Mucosa of rectum (tissue), 2 donors: ENCODE results near the gene RAB1A.

ENCODE experiments used
- H3K27ac ChIP-seq, 2 donors: one replicate each; pipeline ENCODE4 v1.7.0; 2013; ENCODE audit warnings: inconsistent platforms in 2 of 2, low read depth in 2 of 2, low read length in 2 of 2
- H3K27me3 ChIP-seq, 2 donors: one replicate each; pipeline ENCODE4 v1.7.0; 2013; ENCODE audit warnings: low read length in 2 of 2; ENCODE audit not compliant: control insufficient read depth in 2 of 2, insufficient read depth in 2 of 2
- H3K36me3 ChIP-seq, 2 donors: one replicate each; pipeline ENCODE4 v1.7.0; 2013; ENCODE audit warnings: low read length in 2 of 2; ENCODE audit not compliant: control insufficient read depth in 2 of 2, insufficient read depth in 2 of 2
- H3K4me1 ChIP-seq, 2 donors: one replicate each; pipeline ENCODE4 v1.7.0; 2013; ENCODE audit warnings: low read length in 2 of 2, mild to moderate bottlenecking in 1 of 2; ENCODE audit not compliant: control insufficient read depth in 2 of 2, insufficient read depth in 2 of 2
- H3K4me3 ChIP-seq, 2 donors: one replicate each; pipeline ENCODE4 v1.7.0; 2013; ENCODE audit warnings: low read length in 2 of 2
- H3K9ac ChIP-seq, 2 donors: one replicate each; pipeline ENCODE4 v1.7.0; 2013; ENCODE audit warnings: low read length in 2 of 2, low read depth in 1 of 2, mild to moderate bottlenecking in 1 of 2
- H3K9me3 ChIP-seq, 2 donors: one replicate each; pipeline ENCODE4 v1.7.0; 2013; ENCODE audit warnings: low read length in 2 of 2; ENCODE audit not compliant: control insufficient read depth in 2 of 2
- donor health status: healthy.
- donor health status: Normal muscosa, but diverticular disease.

The RAB1A gene

GRCh38 chr2:65075605-65076344 is 54.1 kb downstream of the RAB1A start:
- H3K36me3 ChIP-seq, result peaks cover 45 to 52% of the 10 kb centered on the region in 2 donors
- H3K9ac ChIP-seq, result peak overlapping the region; percentile 10 to 25

GRCh38 chr2:65075176-65075575 is 54.7 kb downstream of the RAB1A start:
- Histone ChIP-seq H3K4me3 (no peak overlapping the region), H3K27me3 (no peaks in the 10 kb centered on the region), H3K4me1 (peaks cover 23 to 28% of the 10 kb centered on the region in 2 donors), H3K36me3 (peaks cover 50 to 51% of the 10 kb centered on the region in 2 donors), H3K27ac (peak overlapping the region; percentile 71 to 81), H3K9ac (no peak overlapping the region), H3K9me3 (no peaks in the 10 kb centered on the region)

More at GRCh38 chr2:65075605-65076344, 54.1 kb downstream of the RAB1A start:
- H3K27me3 ChIP-seq, result no peaks in the 10 kb centered on the region
- H3K9me3 ChIP-seq, result no peaks in the 10 kb centered on the region
- H3K4me1 ChIP-seq, result peaks cover 17 to 22% of the 10 kb centered on the region in 2 donors
- peak overlapping the region; percentile 1 to 30 for H3K4me3 ChIP-seq
- H3K27ac ChIP-seq, result peak overlapping the region; percentile 71 to 81

GRCh38 chr2:65073879-65074565 is 55.9 kb downstream of the RAB1A start:
- no peaks in the 10 kb centered on the region for H3K9me3 ChIP-seq
- no peaks in the 10 kb centered on the region for H3K27me3 ChIP-seq
- no peak overlapping the region for H3K9ac ChIP-seq
- H3K4me3 ChIP-seq, result no peak overlapping the region
- H3K4me1 ChIP-seq, result peaks cover 31 to 36% of the 10 kb centered on the region in 2 donors
- H3K36me3 ChIP-seq, result peaks cover 41 to 49% of the 10 kb centered on the region in 2 donors
- no peak overlapping the region for H3K27ac ChIP-seq

GRCh38 chr2:65072181-65072970 is 57.5 kb downstream of the RAB1A start:
- Histone ChIP-seq H3K4me3 (no peak overlapping the region), H3K27ac (no peak overlapping the region), H3K9me3 (no peaks in the 10 kb centered on the region), H3K4me1 (peaks cover 30 to 36% of the 10 kb centered on the region in 2 donors), H3K9ac (no peak overlapping the region), H3K27me3 (no peaks in the 10 kb centered on the region), H3K36me3 (peaks cover 33 to 41% of the 10 kb centered on the region in 2 donors)

- Histone ChIP-seq H3K27me3 (no peaks in the 10 kb centered on the region), H3K36me3 (peaks cover 30 to 41% of the 10 kb centered on the region in 2 donors), H3K27ac (no peak overlapping the region), H3K9ac (no peak overlapping the region), H3K9me3 (no peaks in the 10 kb centered on the region), H3K4me1 (peaks cover 27 to 36% of the 10 kb centered on the region in 2 donors), H3K4me3 (no peak overlapping the region)
These were observed 58.3 kb downstream of the RAB1A start for GRCh38 chr2:65071499-65072180.

- Histone ChIP-seq H3K27ac (no peak overlapping the region), H3K9ac (peak overlapping the region in 1 of 2 donors; percentile 45)
These were observed 59.0 kb downstream of the RAB1A start for GRCh38 chr2:65070856-65071255.

GRCh38 chr2:65070172-65070830 is 59.6 kb downstream of the RAB1A start:
- peak overlapping the region; percentile 12 to 44 for H3K27ac ChIP-seq
- peaks cover 17 to 28% of the 10 kb centered on the region in 2 donors for H3K4me1 ChIP-seq
- no peaks in the 10 kb centered on the region for H3K9me3 ChIP-seq
- peak overlapping the region in 1 of 2 donors; percentile 45 for H3K9ac ChIP-seq
- no peaks in the 10 kb centered on the region for H3K27me3 ChIP-seq
- peaks cover 30 to 36% of the 10 kb centered on the region in 2 donors for H3K36me3 ChIP-seq
- no peak overlapping the region for H3K4me3 ChIP-seq

More at GRCh38 chr2:65070856-65071255, 59.0 kb downstream of the RAB1A start:
- Histone ChIP-seq H3K9me3 (no peaks in the 10 kb centered on the region), H3K4me1 (peaks cover 19 to 30% of the 10 kb centered on the region in 2 donors), H3K27me3 (no peaks in the 10 kb centered on the region), H3K36me3 (peaks cover 30 to 39% of the 10 kb centered on the region in 2 donors), H3K4me3 (no peak overlapping the region)

- no peak overlapping the region for H3K4me3 ChIP-seq
- H3K4me1 ChIP-seq, result peaks cover 22 to 34% of the 10 kb centered on the region in 2 donors
- H3K36me3 ChIP-seq, result peaks cover 30 to 36% of the 10 kb centered on the region in 2 donors
- H3K27me3 ChIP-seq, result no peaks in the 10 kb centered on the region
- H3K9me3 ChIP-seq, result no peaks in the 10 kb centered on the region
- no peak overlapping the region for H3K9ac ChIP-seq
- H3K27ac ChIP-seq, result peak overlapping the region in 1 of 2 donors; percentile 12
These were observed 60.5 kb downstream of the RAB1A start for GRCh38 chr2:65069439-65069824.
